ENCODE data around the gene IL23R.

DNA sequence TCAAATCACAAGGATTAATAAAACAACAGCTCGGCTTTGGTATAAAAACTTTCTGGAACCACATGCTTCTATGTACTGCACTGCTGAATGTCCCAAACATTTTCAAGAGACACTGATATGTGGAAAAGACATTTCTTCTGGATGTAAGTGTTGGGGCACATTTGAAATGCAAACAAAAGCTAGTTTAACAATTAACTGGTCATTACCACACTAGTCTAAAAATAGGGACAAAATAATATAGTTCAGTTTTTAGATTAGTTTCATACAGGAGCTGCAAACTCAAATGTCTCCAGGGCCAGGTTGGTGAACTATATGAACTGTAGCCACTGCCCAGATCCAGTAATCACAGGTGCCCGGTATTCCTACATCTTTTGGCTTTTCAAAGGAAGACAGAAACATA, 3.2 kb downstream of the IL23R start:
- TF ChIP-seq, protein P1, sequence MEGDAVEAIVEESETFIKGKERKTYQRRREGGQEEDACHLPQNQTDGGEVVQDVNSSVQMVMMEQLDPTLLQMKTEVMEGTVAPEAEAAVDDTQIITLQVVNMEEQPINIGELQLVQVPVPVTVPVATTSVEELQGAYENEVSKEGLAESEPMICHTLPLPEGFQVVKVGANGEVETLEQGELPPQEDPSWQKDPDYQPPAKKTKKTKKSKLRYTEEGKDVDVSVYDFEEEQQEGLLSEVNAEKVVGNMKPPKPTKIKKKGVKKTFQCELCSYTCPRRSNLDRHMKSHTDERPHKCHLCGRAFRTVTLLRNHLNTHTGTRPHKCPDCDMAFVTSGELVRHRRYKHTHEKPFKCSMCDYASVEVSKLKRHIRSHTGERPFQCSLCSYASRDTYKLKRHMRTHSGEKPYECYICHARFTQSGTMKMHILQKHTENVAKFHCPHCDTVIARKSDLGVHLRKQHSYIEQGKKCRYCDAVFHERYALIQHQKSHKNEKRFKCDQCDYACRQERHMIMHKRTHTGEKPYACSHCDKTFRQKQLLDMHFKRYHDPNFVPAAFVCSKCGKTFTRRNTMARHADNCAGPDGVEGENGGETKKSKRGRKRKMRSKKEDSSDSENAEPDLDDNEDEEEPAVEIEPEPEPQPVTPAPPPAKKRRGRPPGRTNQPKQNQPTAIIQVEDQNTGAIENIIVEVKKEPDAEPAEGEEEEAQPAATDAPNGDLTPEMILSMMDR (IDR thresholded peaks at IDR 0.05; ENCODE audit: insufficient read depth, low read length, poor library complexity, severe bottlenecking) = no peak
- TF ChIP-seq EZH2phosphoT487 (conservative IDR thresholded peaks at IDR 0.05; ENCODE audit: low read length) = no peak

Measured in SU-DHL-6 (cell line).